Measurements from ENCODE around the gene TTC23L.

DNA sequence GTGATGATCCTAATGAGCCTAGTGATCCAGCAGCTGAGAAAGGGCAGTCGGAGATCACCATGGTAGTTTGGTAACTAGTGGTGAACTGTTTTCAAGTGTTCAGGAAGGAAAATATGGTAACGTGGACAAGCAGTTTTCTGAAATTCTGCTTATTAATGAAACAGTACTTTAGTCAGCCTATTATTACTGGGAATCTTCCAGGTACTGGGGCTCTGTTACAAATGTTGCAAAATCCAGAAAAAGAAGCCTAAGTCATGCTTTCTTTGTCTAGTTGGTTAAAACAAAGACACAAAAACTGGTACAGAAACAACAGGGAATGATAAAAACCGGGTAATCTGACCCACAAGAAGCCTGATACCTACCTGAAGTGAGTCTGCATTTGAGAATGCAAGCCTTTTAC is 18.2 kb downstream of the TTC23L start:
- TF ChIP-seq, protein P1, sequence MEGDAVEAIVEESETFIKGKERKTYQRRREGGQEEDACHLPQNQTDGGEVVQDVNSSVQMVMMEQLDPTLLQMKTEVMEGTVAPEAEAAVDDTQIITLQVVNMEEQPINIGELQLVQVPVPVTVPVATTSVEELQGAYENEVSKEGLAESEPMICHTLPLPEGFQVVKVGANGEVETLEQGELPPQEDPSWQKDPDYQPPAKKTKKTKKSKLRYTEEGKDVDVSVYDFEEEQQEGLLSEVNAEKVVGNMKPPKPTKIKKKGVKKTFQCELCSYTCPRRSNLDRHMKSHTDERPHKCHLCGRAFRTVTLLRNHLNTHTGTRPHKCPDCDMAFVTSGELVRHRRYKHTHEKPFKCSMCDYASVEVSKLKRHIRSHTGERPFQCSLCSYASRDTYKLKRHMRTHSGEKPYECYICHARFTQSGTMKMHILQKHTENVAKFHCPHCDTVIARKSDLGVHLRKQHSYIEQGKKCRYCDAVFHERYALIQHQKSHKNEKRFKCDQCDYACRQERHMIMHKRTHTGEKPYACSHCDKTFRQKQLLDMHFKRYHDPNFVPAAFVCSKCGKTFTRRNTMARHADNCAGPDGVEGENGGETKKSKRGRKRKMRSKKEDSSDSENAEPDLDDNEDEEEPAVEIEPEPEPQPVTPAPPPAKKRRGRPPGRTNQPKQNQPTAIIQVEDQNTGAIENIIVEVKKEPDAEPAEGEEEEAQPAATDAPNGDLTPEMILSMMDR (IDR thresholded peaks at IDR 0.05), result no peak
- no peak for TF ChIP-seq POLR2A (IDR thresholded peaks at IDR 0.05)
- no peak for TF ChIP-seq EP300 (IDR thresholded peaks at IDR 0.05)
